Smooth muscle cell (in vitro differentiated cells): ENCODE data around the gene SEMA7A. TPM values are rescaled to one million over a fixed set of nuclear protein-coding genes. Genes with fewer than 3 reads are reported as not detected.

Source experiments
- DNase-seq: peaks from one replicate; lab custom pipeline; 2025; ENCODE audit not compliant: unreplicated experiment; lab: John Stamatoyannopoulos, UW
- H2AFZ ChIP-seq: fragments of 200-600 bp; sonication (generic); 2 replicates; pipeline ENCODE4 v1.6.0; 2016; ENCODE audit warnings: antibody characterized with exemption, low read depth, mild to moderate bottlenecking
- H3F3A ChIP-seq: fragments of 200-600 bp; sonication (generic); 2 replicates; pipeline ENCODE4 v1.6.0; 2017; ENCODE audit warnings: antibody characterized with exemption, low read depth
- H3K27ac ChIP-seq: fragments of 200-600 bp; sonication (generic); 2 replicates; pipeline ENCODE4 v1.5.1; 2016; ENCODE audit warnings: low read depth, mild to moderate bottlenecking
- H3K27me3 ChIP-seq: fragments of 200-600 bp; sonication (generic); 2 replicates; pipeline ENCODE4 v1.6.1; 2016; ENCODE audit warnings: low read depth, mild to moderate bottlenecking
- H3K36me3 ChIP-seq: fragments of 200-600 bp; sonication (generic); 2 replicates; pipeline ENCODE4 v1.5.1; 2016; ENCODE audit warnings: low read depth
- H3K4me1 ChIP-seq: fragments of 200-600 bp; sonication (generic); 2 replicates; pipeline ENCODE4 v1.5.1; 2016; ENCODE audit warnings: low read depth
- H3K4me2 ChIP-seq: fragments of 200-600 bp; sonication (generic); 2 replicates; pipeline ENCODE4 v1.6.0; 2016; ENCODE audit warnings: mild to moderate bottlenecking
- H3K4me3 ChIP-seq: fragments of 200-600 bp; sonication (generic); 2 replicates; pipeline ENCODE4 v1.5.1; 2016; ENCODE audit warnings: mild to moderate bottlenecking
- H3K79me2 ChIP-seq: fragments of 200-600 bp; sonication (generic); 2 replicates; pipeline ENCODE4 v1.6.0; 2016; ENCODE audit warnings: low read depth, mild to moderate bottlenecking
- H3K9ac ChIP-seq: fragments of 200-600 bp; sonication (generic); 2 replicates; pipeline ENCODE4 v1.6.0; 2016; ENCODE audit warnings: low read depth
- H3K9me3 ChIP-seq: fragments of 200-600 bp; sonication (generic); replicated peaks from 2 replicates; pipeline ENCODE4 v1.5.1; 2016; ENCODE audit warnings: low read depth
- H4K20me1 ChIP-seq: fragments of 200-600 bp; sonication (generic); 2 replicates; pipeline ENCODE4 v1.6.0; 2016; ENCODE audit warnings: low read depth
- CTCF ChIP-seq: fragments of 200-600 bp; sonication (generic); IDR thresholded peaks from 2 replicates; pipeline ENCODE4 v1.5.1; 2017; ENCODE audit warnings: borderline replicate concordance, mild to moderate bottlenecking, antibody characterized with exemption; ENCODE audit not compliant: insufficient read depth, poor library complexity, severe bottlenecking
- WGBS: methylation state at CpG from one replicate; pipeline ENCODE4 v1.1.7; 2016; ENCODE audit warnings: low lambda C conversion rate; 5-methylcytosine and 5-hydroxymethylcytosine counted together
- polyA plus RNA-seq: library from polyadenylated mRNA; unstranded; fragments of >200 nt; fragmentation: Nextera tagmentation; extraction: Ambion mirVana; gene quantifications from 2 replicates; pipeline ENCODE4 v1.2.1, GENCODE V29; 2016
- total RNA-seq: library from RNA; depleted of rRNA; stranded (reverse); fragments of >200 nt; gene quantifications from 2 replicates; pipeline ENCODE4 v1.2.3, GENCODE V29; 2014

The SEMA7A gene
- total and polyA plus RNA-seq, 2 experiments from 2014 or later, result 9.3 to 44.5 TPM

GRCh38 chr15:74438206-74438605 is 4.4 kb upstream of the SEMA7A start:
- Histone ChIP-seq H2AFZ (no peak overlapping the region), H3K4me3 (no peak overlapping the region), H3K4me2 (no peak overlapping the region), H4K20me1 (no peaks in the 10 kb centered on the region), H3K4me1 (peaks cover 14% of the 10 kb centered on the region), H3K27ac (peak overlapping the region; percentile 21), H3K36me3 (no peaks in the 10 kb centered on the region), H3K27me3 (no peaks in the 10 kb centered on the region), H3K9ac (peak overlapping the region; percentile 17), H3K79me2 (peaks cover 10% of the 10 kb centered on the region), H3K9me3 (no peaks in the 10 kb centered on the region), H3F3A (peaks cover 4% of the 10 kb centered on the region)
- DNase-seq, result no peak
- TF ChIP-seq CTCF, result no peak
- WGBS, result 67% methylated on average over 2 of the region's 2 CpGs

GRCh38 chr15:74434263-74435136 is 742 bp upstream of the SEMA7A start:
- Histone ChIP-seq H3F3A (peaks cover 4% of the 10 kb centered on the region), H3K4me1 (peaks cover 17% of the 10 kb centered on the region), H3K27me3 (no peaks in the 10 kb centered on the region), H3K79me2 (peaks cover 48% of the 10 kb centered on the region), H2AFZ (peak overlapping the region; percentile 52), H3K4me3 (peak overlapping the region; percentile 100), H3K36me3 (no peaks in the 10 kb centered on the region), H3K9ac (peak overlapping the region; percentile 88), H4K20me1 (peaks cover 35% of the 10 kb centered on the region), H3K4me2 (peak overlapping the region; percentile 99), H3K27ac (peak overlapping the region; percentile 52), H3K9me3 (no peaks in the 10 kb centered on the region)
- WGBS, result 58% methylated on average over 16 of the region's 16 CpGs
- no peak for TF ChIP-seq CTCF
- no peak for DNase-seq

GRCh38 chr15:74432968-74433591 is 678 bp downstream of the SEMA7A start:
- H3K4me2 ChIP-seq, result peak overlapping the region; percentile 99
- no peak for TF ChIP-seq CTCF
- H2AFZ ChIP-seq, result no peak overlapping the region
- peaks cover 21% of the 10 kb centered on the region for H3K4me1 ChIP-seq
- peak overlapping the region; percentile 100 for H3K4me3 ChIP-seq
- no peaks in the 10 kb centered on the region for H3K9me3 ChIP-seq
- peaks cover 49% of the 10 kb centered on the region for H4K20me1 ChIP-seq
- WGBS, result under 1% methylated on average over 32 of the region's 64 CpGs
- peak overlapping the region; percentile 88 for H3K9ac ChIP-seq
- no peaks in the 10 kb centered on the region for H3K36me3 ChIP-seq
- no peaks in the 10 kb centered on the region for H3K27me3 ChIP-seq
- peaks cover 4% of the 10 kb centered on the region for H3F3A ChIP-seq
- no peak for DNase-seq
- peaks cover 62% of the 10 kb centered on the region for H3K79me2 ChIP-seq
- H3K27ac ChIP-seq, result peak overlapping the region; percentile 53
